Nephron progenitor cell (in vitro differentiated cells): ENCODE data around the gene SDK2.
A peak's percentile ranks its signal among the peaks of the same experiment; 100 is the strongest.

Source experiments
- DNase-seq: peaks from one replicate; pipeline ENCODE4 v3.0.0; 2021
- H3K27ac Mint-ChIP-seq: 2 replicates; pipeline ENCODE4 v1.8.0; 2021; ENCODE audit warnings: mild to moderate bottlenecking, moderate library complexity, mixed read lengths
- H3K27me3 Mint-ChIP-seq: 2 replicates; pipeline ENCODE4 v1.8.0; 2021; ENCODE audit warnings: mild to moderate bottlenecking, low read depth, mixed read lengths; ENCODE audit not compliant: poor library complexity
- H3K36me3 Mint-ChIP-seq: 2 replicates; pipeline ENCODE4 v1.8.0; 2021; ENCODE audit warnings: low read depth, mixed read lengths
- H3K4me1 Mint-ChIP-seq: 2 replicates; pipeline ENCODE4 v1.8.0; 2021; ENCODE audit warnings: mixed read lengths
- H3K4me3 Mint-ChIP-seq: 2 replicates; pipeline ENCODE4 v1.8.0; 2021; ENCODE audit warnings: mild to moderate bottlenecking, moderate library complexity, mixed read lengths
- H3K9me3 Mint-ChIP-seq: 2 replicates; pipeline ENCODE4 v1.8.0; 2021; ENCODE audit warnings: mild to moderate bottlenecking, moderate library complexity, mixed read lengths
- CTCF ChIP-seq: fragments of 200-600 bp; sonication (generic); IDR thresholded peaks from 2 replicates; pipeline ENCODE4 v1.5.0; 2021; ENCODE audit warnings: antibody characterized with exemption

The SDK2 gene

GRCh38 chr17:73646409-73647300 lies 2.4 kb upstream of the SDK2 start:
- H3K27ac Mint-ChIP-seq = peak overlapping the region; percentile 43

DNA sequence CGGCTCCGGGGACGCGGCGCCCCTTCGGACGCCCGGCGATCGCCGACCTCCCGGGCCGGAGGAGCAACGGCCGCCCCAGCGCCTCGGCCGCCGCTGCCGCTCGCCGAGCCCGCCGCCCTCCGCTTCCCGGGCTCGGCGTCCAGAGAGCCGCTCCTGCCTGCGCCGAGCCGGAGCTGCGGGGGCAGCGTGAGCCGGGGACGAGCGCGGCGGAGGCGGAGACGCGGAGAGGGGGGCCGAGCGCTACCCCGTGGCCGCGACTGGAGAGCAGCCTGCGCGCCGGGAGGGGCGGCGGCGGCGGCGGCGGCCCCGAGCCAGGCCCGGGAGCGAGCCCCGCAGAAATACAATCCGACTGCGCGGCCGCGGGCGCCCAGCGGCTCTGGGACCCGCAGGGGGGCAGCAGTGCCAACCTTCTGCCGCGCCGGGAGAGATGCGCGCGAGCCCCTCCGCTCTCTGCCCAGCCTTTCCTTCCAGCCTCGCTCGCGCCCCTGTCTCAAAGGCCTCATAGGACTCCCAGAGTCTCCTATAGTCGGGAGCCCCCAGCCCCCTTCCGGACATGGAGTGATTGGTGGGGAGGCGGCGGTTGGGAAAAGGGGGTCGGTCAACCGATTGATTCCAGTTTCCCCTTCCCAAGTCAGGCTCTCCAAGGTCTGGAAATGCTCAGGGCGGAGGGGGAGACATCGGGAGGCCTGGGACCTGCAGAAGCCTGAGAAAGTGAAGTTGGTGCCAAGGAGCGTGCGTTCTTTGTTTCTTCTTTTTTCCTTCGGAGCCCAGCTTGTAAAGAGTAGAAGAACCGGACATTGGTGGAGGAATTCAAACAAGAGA lies 1.0 kb upstream of the SDK2 start:
- DNase-seq = peak; percentile 83
- Mint-ChIP-seq H3K9me3 (no peaks in the 10 kb centered on the region), H3K4me3 (peak overlapping the region; percentile 82), H3K27me3 (peaks cover 50% of the 10 kb centered on the region), H3K27ac (peak overlapping the region; percentile 48), H3K36me3 (no peaks in the 10 kb centered on the region), H3K4me1 (peaks cover 58% of the 10 kb centered on the region)
- TF ChIP-seq CTCF = no peak

More at GRCh38 chr17:73646409-73647300, 2.4 kb upstream of the SDK2 start:
- peak overlapping the region; percentile 82 for H3K4me3 Mint-ChIP-seq
- peak; percentile 37 for TF ChIP-seq CTCF
- peaks cover 44% of the 10 kb centered on the region for H3K4me1 Mint-ChIP-seq
- peaks cover 44% of the 10 kb centered on the region for H3K27me3 Mint-ChIP-seq
- H3K9me3 Mint-ChIP-seq = no peaks in the 10 kb centered on the region
- no peaks in the 10 kb centered on the region for H3K36me3 Mint-ChIP-seq
- DNase-seq = peak; percentile 57

DNA sequence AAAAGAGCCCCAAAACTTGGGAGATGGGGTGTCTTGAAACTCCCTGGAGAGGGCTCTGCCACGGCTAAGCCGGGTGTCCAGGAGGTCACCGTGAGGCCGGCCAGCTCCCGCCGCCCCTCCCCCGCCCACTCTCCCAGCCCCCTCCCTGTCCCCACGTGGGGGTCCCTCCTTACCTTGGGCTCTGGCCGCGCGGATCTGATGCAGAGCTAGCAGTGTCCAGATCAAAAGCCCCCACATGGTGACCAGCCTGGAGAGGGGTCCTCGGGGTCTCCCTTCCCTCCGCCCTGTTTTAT lies 447 bp downstream of the SDK2 start:
- TF ChIP-seq CTCF = no peak
- Mint-ChIP-seq H3K27ac (peak overlapping the region; percentile 77), H3K36me3 (no peaks in the 10 kb centered on the region), H3K4me1 (peaks cover 68% of the 10 kb centered on the region), H3K27me3 (peaks cover 37% of the 10 kb centered on the region), H3K9me3 (no peaks in the 10 kb centered on the region), H3K4me3 (peak overlapping the region; percentile 91)
- DNase-seq = peak; percentile 56

DNA sequence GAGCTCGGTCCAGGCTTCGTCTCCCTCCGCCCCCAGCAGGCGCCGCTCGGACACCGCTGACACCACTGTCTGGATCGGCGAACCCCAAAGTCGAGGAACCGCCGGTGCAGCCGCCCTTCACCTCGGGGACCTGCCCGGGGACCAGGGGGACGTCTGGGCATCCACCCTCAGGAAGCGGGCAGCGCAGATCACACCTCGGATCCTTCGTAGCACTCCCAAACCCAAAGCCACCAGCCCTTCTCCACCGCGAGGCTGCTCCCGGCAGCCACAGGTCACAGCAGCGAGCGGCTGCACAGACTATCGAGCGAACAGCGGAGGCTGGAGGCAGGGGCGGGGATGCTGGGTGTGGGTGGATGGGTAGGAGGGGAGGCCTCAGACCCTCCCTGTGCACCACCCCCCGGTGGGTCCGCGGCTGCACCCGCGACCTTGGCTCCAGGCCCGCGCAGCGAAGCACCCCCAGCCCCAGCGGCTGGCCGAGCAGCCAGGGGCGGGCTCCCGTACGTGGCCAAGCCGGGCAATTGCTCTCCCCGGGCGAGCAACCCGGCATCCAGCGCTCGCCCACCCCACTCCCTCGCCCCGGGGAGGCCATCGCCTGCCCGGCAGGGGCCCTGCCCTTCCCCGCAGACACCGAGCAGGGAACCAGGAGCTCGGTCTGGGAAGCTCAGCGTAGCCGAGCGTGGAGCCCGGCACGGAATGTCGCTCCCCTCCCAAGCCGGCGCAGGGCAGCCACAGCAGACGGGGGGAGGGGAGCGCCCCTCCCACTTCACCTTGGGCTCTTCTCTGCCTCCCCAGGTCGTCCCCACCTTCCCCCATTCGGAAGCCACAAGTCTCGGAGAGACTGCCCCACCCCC lies 1.0 kb downstream of the SDK2 start:
- Mint-ChIP-seq H3K4me1 (peaks cover 71% of the 10 kb centered on the region), H3K27me3 (peaks cover 31% of the 10 kb centered on the region), H3K27ac (no peak overlapping the region), H3K9me3 (no peaks in the 10 kb centered on the region), H3K36me3 (no peaks in the 10 kb centered on the region), H3K4me3 (peak overlapping the region; percentile 91)
- DNase-seq = peak; percentile 66
- TF ChIP-seq CTCF = no peak

- Mint-ChIP-seq H3K4me3 (peak overlapping the region; percentile 91), H3K4me1 (peaks cover 71% of the 10 kb centered on the region), H3K9me3 (no peaks in the 10 kb centered on the region), H3K27me3 (peaks cover 25% of the 10 kb centered on the region), H3K27ac (no peak overlapping the region), H3K36me3 (peaks cover 2% of the 10 kb centered on the region)
- no peak for TF ChIP-seq CTCF
- no peak for DNase-seq
Measured at GRCh38 chr17:73642659-73643000, 1.6 kb downstream of the SDK2 start.
